Camera-type eye (tissue), 1 donor: ENCODE results near the gene FAS. TPM values are rescaled to one million over a fixed set of nuclear protein-coding genes. Genes with fewer than 3 reads are reported as not detected.

Experiments
- total RNA-seq: library from RNA; depleted of rRNA; stranded (reverse); fragments of >200 nt; gene quantifications from one replicate; pipeline ENCODE4 v1.2.3, GENCODE V29; 2014

The FAS gene
- 12.3 TPM for total RNA-seq

DNA sequence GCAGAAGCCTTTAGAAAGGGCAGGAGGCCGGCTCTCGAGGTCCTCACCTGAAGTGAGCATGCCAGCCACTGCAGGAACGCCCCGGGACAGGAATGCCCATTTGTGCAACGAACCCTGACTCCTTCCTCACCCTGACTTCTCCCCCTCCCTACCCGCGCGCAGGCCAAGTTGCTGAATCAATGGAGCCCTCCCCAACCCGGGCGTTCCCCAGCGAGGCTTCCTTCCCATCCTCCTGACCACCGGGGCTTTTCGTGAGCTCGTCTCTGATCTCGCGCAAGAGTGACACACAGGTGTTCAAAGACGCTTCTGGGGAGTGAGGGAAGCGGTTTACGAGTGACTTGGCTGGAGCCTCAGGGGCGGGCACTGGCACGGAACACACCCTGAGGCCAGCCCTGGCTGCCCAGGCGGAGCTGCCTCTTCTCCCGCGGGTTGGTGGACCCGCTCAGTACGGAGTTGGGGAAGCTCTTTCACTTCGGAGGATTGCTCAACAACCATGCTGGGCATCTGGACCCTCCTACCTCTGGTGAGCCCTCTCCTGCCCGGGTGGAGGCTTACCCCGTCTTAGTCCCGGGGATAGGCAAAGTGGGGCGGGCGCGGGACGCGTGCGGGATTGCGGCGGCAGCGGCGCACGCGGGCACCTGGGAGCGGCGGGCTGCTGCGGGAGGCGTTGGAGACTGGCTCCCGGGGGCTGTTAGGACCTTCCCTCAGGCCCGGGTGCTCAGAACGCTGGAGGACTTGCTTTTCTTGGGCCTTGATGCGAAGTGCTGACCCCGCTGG lies at the start of gene FAS:
TSS of gene FAS (plus strand) at position 415 of the 777 bp plus-strand sequence. CDS start at position 494, 79 bp downstream.

DNA sequence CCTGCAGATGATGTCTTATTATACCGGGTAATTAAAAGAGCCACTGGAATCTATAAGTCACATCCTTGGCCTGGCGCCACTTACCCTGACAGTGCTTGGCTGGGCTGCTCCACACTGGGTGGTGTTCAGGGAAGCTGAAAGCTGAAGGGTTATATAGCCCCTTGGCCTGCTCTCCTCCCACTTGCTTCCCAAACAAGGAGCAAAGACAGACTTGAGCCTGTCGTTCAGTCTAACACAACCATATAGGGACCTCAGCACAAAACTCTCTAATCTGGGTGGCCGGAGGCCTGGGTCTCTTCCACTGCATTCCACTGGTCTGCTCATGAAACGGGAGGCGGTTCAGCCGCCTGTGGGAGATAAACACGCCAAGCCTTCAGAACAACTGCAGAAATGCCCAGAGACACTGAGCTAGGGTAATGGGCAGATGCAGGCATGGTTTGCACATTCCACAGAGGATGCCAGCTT lies 37.9 kb upstream of the FAS start, which contains the start of gene ACTA2:
TSS of gene ACTA2 (minus strand) at position 127 of the 465 bp plus-strand sequence. CDS start 3,843 bp downstream, outside the sequence.

Other genes starting within 250 kb of the FAS start
- not detected for gene LIPN, start 230.8 kb upstream of the FAS start, total RNA-seq
- gene LIPM, start 188.1 kb upstream of the FAS start, total RNA-seq: not detected
- 0.44 TPM for gene ANKRD22, start 139.0 kb upstream of the FAS start, total RNA-seq
- gene STAMBPL1, start 110.6 kb upstream of the FAS start, total RNA-seq: 25.1 TPM
- 647 TPM for gene ACTA2, start 38.0 kb upstream of the FAS start, total RNA-seq
- 0.99 TPM for gene CH25H, start 216.5 kb downstream of the FAS start, total RNA-seq